Measurements from ENCODE around the gene CCDC69. TPM values are rescaled to one million over a fixed set of nuclear protein-coding genes. Genes with fewer than 3 reads are reported as not detected.

CCDC69 gene
- total RNA-seq, 2 experiments from 2014 or later = 119 to 123 TPM

DNA sequence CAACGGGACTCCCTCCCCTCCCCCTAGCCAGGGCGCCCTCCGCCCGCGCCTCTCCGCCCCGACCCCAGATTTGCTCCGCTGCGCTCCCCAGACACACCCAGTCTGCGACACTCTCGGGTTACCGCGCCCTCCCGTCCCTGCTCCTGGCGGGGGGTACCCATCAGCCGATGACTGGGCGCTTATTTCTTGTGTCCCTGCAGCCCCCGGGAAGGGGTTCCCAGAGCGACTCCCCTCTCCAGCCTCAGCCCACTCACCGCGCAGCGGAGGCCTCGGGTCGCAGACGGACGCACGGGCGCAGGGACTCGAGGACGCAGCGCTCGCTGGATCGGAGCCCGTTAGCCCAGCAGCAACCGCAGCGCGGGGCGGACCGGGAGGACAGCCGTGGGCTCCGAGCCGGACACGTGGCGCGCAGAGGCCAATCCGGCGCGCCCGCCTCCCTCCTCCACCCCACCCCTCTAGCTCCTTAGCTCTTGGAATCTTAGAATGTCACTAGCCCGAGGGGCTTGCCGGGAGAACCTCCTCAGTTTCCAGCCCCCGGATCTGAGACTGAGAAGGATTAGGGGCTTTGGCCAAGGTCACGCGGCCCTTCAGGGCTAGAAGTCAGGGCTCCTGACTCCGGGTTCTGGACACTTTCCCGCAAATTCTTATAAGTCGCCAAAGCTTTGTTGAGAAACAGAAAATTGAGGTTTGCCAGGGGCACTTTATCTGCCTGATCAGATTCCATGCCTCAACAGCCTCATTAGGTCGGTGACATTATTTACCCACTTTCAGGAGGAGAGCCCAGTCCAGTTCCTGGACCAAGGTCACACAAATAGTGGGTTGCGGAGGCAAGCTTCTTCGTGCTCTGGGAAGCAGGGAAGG lies 66.2 kb downstream of the CCDC69 start, which contains the start of gene ANXA6:
TSS of gene ANXA6 (minus strand) at position 354 of the 861 bp plus-strand sequence. CDS start 9,878 bp downstream, outside the sequence.
- H3K79me2 ChIP-seq (ENCODE audit: insufficient read depth, low read depth, low read length) = no peaks in the 10 kb centered on the region
- no peaks in the 10 kb centered on the region for H3K9me2 ChIP-seq (ENCODE audit: insufficient read depth, low read length)

DNA sequence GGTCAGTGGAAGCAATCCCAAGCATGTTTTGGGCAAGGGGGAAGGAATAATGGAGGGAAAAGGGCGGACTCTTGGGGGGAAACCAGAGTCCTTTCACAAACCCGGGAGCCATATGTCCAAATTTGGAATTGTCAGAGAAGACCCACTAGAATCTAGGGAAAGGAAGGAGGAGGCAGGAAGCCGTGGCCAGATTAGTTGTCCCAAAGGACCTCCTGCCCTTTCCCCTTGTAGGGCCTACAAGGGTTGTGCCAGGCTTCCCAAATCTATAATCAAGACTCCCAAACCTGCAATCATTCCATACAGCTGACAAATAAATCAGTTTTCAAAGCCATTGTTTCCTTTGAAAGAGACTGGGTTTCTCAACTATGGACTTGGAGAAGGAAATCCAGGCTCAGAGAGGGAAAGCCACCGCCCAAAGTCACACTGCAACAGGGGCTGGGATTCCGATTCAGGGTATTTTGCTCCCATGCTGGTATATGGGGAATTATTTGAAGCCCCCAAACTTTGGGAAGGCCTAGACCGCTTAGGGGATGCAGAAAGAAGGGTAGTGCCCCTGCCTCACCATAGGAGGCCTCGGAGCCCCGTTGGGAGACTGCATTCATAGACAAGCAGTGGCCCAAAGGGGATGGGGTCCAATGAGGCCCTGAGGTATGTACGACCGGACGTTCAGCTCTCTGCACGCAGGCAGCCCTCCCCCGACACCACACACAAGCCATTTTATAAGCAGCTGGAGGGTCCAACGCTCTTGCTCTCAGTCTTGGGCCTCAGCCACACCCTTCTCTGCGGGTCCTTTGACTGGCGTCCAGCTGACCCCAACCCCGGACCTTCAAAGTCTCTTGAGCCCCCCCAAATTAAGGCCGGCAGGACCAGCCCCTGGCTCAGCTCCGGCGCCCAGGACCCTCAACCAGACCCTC lies 67.1 kb downstream of the CCDC69 start:
- Histone ChIP-seq H3K4me3 (ENCODE audit: low read depth, low read length, poor library complexity, severe bottlenecking) (peak overlapping the region; percentile 59), H3K4me1 (ENCODE audit: insufficient read depth, low read length, poor library complexity, severe bottlenecking) (peaks cover 81% of the 10 kb centered on the region), H3K79me2 (ENCODE audit: insufficient read depth, low read depth, low read length) (no peaks in the 10 kb centered on the region), H3K4me2 (ENCODE audit: low read length) (peak overlapping the region; percentile 68), H3K36me3 (ENCODE audit: insufficient read depth, low read length) (no peaks in the 10 kb centered on the region), H4K20me1 (ENCODE audit: insufficient read depth, low read length) (no peaks in the 10 kb centered on the region), H3K9me2 (ENCODE audit: insufficient read depth, low read length) (no peaks in the 10 kb centered on the region), H2AFZ (ENCODE audit: low read length) (peak overlapping the region; percentile 72), H3K27ac (ENCODE audit: low read depth, low read length, poor library complexity, severe bottlenecking) (peak overlapping the region; percentile 68), H3K9me3 (ENCODE audit: low read length) (no peaks in the 10 kb centered on the region)
- BruUV-seq (replicated peaks) = no TSS peak
- TF ChIP-seq, protein P1, sequence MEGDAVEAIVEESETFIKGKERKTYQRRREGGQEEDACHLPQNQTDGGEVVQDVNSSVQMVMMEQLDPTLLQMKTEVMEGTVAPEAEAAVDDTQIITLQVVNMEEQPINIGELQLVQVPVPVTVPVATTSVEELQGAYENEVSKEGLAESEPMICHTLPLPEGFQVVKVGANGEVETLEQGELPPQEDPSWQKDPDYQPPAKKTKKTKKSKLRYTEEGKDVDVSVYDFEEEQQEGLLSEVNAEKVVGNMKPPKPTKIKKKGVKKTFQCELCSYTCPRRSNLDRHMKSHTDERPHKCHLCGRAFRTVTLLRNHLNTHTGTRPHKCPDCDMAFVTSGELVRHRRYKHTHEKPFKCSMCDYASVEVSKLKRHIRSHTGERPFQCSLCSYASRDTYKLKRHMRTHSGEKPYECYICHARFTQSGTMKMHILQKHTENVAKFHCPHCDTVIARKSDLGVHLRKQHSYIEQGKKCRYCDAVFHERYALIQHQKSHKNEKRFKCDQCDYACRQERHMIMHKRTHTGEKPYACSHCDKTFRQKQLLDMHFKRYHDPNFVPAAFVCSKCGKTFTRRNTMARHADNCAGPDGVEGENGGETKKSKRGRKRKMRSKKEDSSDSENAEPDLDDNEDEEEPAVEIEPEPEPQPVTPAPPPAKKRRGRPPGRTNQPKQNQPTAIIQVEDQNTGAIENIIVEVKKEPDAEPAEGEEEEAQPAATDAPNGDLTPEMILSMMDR (conservative IDR thresholded peaks at IDR 0.05; ENCODE audit: low read length) = no peak
- TF ChIP-seq EZH2phosphoT487 (IDR thresholded peaks at IDR 0.05; ENCODE audit: borderline replicate concordance, low read depth, low read length) = no peak
- POLR2A ChIA-PET = interaction anchor here (0.6 to 1.0 kb wide), 3 partner anchors 15 to 705 kb away, joined by 3 to 6 read pairs (median 5); no protein-coding TSS in a partner anchor
- intact Hi-C loops (cut with micrococcal nuclease; ENCODE audit: unreplicated experiment) = loop anchor here (2.0 to 10.0 kb wide), 2 partner anchors 24 to 662 kb away; no protein-coding TSS in a partner anchor
- CTCF ChIA-PET (ENCODE audit: unreplicated experiment) = interaction anchor here (0.9 to 1.4 kb wide), 3 partner anchors 11 to 41 kb away, joined by 3 to 4 read pairs (median 3); no protein-coding TSS in a partner anchor
- DNase-seq (ENCODE audit: low spot score) = no peak

More for the DNA sequence above, 66.2 kb downstream of the CCDC69 start, which contains the start of gene ANXA6:
- ChIA-PET POLR2A (interaction anchor here (0.6 to 1.0 kb wide), 4 partner anchors 16 to 706 kb away, joined by 3 to 6 read pairs (median 4); no protein-coding TSS in a partner anchor), CTCF (ENCODE audit: unreplicated experiment) (interaction anchor here (0.6 to 1.4 kb wide), 3 partner anchors 12 to 158 kb away, joined by 3 to 8 read pairs (median 4); no protein-coding TSS in a partner anchor)
- peak within 1 kb of the TSS; percentile 72; the same call in 1 of the 2 replicates for H2AFZ ChIP-seq (ENCODE audit: low read length)
- peak within 1 kb of the TSS; percentile 68 for H3K27ac ChIP-seq (ENCODE audit: low read depth, low read length, poor library complexity, severe bottlenecking)
- H3K4me1 ChIP-seq (ENCODE audit: insufficient read depth, low read length, poor library complexity, severe bottlenecking) = peaks cover 72% of the 10 kb centered on the region
- TF ChIP-seq, protein P1 (conservative IDR thresholded peaks at IDR 0.05; ENCODE audit: low read length) = no peak
- no peak for TF ChIP-seq EZH2phosphoT487 (IDR thresholded peaks at IDR 0.05; ENCODE audit: borderline replicate concordance, low read depth, low read length)
- peak within 1 kb of the TSS; percentile 59 for H3K4me3 ChIP-seq (ENCODE audit: low read depth, low read length, poor library complexity, severe bottlenecking)
- DNase-seq (ENCODE audit: low spot score) = no peak
- H3K4me2 ChIP-seq (ENCODE audit: low read length) = peak within 1 kb of the TSS; percentile 68
- no peaks in the 10 kb centered on the region for H3K36me3 ChIP-seq (ENCODE audit: insufficient read depth, low read length)
- H3K9me3 ChIP-seq (ENCODE audit: low read length) = no peaks in the 10 kb centered on the region
- intact Hi-C loops (cut with micrococcal nuclease; ENCODE audit: unreplicated experiment) = loop anchor here (2.0 to 10.0 kb wide), 2 partner anchors 25 to 663 kb away; no protein-coding TSS in a partner anchor
- BruUV-seq (replicated peaks) = no TSS peak
- H4K20me1 ChIP-seq (ENCODE audit: insufficient read depth, low read length) = no peaks in the 10 kb centered on the region

Data from OCI-LY7 (cell line).